NOMO-1 treated with dmso at 0.1 percent for 144 hours (cell line): ENCODE data around the gene CAMK1.

Source experiments
- DNase-seq: peaks from one replicate; lab custom pipeline; 2025; ENCODE audit not compliant: unreplicated experiment; lab: John Stamatoyannopoulos, UW

The CAMK1 gene

GRCh38 chr3:9713142-9713541 lies 56.6 kb downstream of the CAMK1 start:
- no peak for DNase-seq

GRCh38 chr3:9712415-9712814 lies 57.3 kb downstream of the CAMK1 start:
- DNase-seq, result no peak

- no peak for DNase-seq
These were observed 59.5 kb downstream of the CAMK1 start for GRCh38 chr3:9710174-9710739.
